ENCODE results near the gene RANBP17. TPM values are rescaled to one million over a fixed set of nuclear protein-coding genes. Genes with fewer than 3 reads are reported as not detected.

The RANBP17 gene
- total RNA-seq, 2 donors from 2014 or later = 5.4 to 19.8 TPM

DNA sequence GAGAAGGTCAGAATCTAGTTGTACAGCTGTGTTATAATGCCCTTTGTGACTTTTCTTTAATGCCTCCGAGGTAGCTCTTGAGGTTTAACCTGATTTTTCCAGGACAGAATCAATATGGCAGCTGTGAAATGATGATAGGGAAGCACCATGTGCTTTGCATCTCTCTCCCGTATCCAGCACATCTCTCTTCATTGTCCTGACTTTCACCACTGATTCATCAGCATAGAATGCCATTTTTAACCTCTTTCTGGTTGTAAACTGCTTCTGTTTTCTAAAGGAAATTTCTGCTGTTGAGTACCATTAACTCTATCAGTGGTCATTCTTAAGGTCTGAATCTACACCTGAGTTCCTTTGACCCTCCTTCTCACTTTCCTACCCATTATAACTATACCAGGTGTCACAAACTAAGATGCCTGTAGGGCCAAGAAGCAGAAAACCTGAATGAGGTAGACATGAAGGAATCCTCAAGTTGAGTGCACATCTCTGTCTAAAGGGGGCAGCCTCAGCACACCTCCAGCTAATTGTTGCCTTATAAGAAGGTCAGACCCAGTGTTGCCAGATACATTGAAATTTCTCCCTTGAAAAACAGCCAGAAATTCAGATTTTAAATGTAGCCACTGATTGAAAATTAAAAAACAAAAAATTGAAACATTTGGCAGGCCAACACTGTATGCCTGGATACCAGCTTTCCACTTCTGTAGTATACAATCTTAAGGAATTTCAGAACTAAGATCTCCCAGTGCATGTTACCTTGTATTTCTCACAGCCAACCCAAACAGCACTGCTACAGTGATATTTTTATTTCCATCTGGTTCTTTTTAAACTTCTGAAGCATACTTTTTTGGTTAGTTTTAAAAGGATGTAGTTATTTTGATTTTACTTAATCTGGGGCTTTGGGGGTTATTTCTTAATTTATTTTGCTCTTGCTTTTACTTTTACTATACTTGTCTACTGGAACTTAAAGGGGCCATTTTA is 411.5 kb downstream of the RANBP17 start:
- intact Hi-C loops (cut with DNase I) = no loop called here
- Histone ChIP-seq H3K36me3 (no peaks in the 10 kb centered on the region), H3K9me3 (no peaks in the 10 kb centered on the region), H3K27ac (no peak overlapping the region), H3K4me1 (replicated peaks) (no peaks in the 10 kb centered on the region), H3K4me3 (no peak overlapping the region), H3K27me3 (replicated peaks; ENCODE audit: insufficient read depth) (no peaks in the 10 kb centered on the region)
- 74% methylated on average over 2 of the region's 2 CpGs for WGBS
- DNase-seq (ENCODE audit: low spot score) = no peak
- TF ChIP-seq, protein P1, sequence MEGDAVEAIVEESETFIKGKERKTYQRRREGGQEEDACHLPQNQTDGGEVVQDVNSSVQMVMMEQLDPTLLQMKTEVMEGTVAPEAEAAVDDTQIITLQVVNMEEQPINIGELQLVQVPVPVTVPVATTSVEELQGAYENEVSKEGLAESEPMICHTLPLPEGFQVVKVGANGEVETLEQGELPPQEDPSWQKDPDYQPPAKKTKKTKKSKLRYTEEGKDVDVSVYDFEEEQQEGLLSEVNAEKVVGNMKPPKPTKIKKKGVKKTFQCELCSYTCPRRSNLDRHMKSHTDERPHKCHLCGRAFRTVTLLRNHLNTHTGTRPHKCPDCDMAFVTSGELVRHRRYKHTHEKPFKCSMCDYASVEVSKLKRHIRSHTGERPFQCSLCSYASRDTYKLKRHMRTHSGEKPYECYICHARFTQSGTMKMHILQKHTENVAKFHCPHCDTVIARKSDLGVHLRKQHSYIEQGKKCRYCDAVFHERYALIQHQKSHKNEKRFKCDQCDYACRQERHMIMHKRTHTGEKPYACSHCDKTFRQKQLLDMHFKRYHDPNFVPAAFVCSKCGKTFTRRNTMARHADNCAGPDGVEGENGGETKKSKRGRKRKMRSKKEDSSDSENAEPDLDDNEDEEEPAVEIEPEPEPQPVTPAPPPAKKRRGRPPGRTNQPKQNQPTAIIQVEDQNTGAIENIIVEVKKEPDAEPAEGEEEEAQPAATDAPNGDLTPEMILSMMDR (IDR thresholded peaks at IDR 0.05) = no peak
- no peak for TF ChIP-seq POLR2AphosphoS5 (IDR thresholded peaks at IDR 0.05)
- no peak for TF ChIP-seq POLR2A (IDR thresholded peaks at IDR 0.05)

DNA sequence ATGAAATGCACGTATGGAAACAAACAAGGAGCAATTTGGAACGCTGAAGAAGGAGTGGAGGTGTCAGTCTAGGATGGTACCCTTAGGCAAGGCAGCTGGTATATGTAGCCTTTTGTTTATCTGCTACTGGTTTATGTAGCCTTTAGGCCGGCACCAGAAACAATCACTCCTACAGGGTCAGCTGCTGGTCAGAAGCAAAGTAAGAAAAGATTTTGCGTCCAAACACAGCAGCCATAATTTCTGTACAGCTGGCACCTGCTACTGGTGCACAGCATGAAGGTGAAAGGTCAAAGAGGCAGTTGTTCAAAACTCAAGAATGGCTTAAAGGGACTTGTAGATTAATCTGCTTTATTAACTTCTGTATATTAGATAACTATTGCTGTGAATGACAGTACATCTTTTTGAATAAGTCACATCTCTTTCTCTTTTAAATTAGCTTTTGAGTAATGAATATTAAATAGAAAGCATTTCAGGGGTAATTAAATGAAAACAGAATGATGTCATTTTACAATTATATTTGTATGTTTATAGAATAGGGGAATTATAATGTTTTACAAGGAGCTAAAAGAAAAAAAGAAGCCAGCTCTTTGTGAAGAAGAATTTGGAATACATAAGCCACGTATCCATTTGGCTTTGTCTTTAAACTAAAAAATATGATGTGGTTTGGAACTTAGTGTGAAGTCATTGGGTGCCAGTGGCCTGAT is 414.2 kb downstream of the RANBP17 start:
- WGBS = 66% methylated on average over 5 of the region's 5 CpGs
- Histone ChIP-seq H3K36me3 (no peaks in the 10 kb centered on the region), H3K27ac (no peak overlapping the region), H3K9me3 (no peaks in the 10 kb centered on the region), H3K4me3 (no peak overlapping the region), H3K4me1 (replicated peaks) (no peaks in the 10 kb centered on the region), H3K27me3 (replicated peaks; ENCODE audit: insufficient read depth) (no peaks in the 10 kb centered on the region)
- TF ChIP-seq POLR2AphosphoS5 (IDR thresholded peaks at IDR 0.05) (no peak), POLR2A (IDR thresholded peaks at IDR 0.05) (no peak)
- TF ChIP-seq, protein P1 (IDR thresholded peaks at IDR 0.05) = no peak
- intact Hi-C loops (cut with DNase I) = no loop called here
- DNase-seq (ENCODE audit: low spot score) = no peak

DNA sequence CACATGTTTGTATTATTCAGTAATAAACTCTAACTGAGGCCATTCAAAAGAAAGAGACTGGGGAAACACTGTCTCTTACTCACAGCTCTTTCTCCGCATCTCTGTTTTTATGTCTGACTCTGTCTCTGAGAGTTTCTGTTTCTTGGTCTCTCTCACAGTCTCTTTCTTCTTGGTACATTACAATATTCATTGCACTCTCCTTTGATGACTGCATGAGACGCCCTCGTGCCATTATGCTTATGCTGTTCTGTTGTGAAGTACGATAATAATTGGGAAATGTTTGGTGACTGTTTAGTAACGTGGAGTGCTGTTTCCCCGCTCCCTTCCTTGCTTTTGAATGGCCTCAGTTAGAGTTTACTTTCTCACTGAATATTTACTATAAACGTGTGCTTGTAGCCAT is 421.9 kb downstream of the RANBP17 start:
- no peak overlapping the region for H3K27ac ChIP-seq
- 84% methylated on average over 7 of the region's 7 CpGs for WGBS
- DNase-seq (ENCODE audit: low spot score) = no peak
- no peaks in the 10 kb centered on the region for H3K27me3 ChIP-seq (replicated peaks; ENCODE audit: insufficient read depth)
- TF ChIP-seq POLR2A (IDR thresholded peaks at IDR 0.05) = no peak
- TF ChIP-seq POLR2AphosphoS5 (IDR thresholded peaks at IDR 0.05) = no peak
- TF ChIP-seq, protein P1 (IDR thresholded peaks at IDR 0.05) = no peak
- no peaks in the 10 kb centered on the region for H3K9me3 ChIP-seq
- no peaks in the 10 kb centered on the region for H3K36me3 ChIP-seq
- intact Hi-C loops (cut with DNase I) = no loop called here
- H3K4me1 ChIP-seq (replicated peaks) = no peaks in the 10 kb centered on the region
- no peak overlapping the region for H3K4me3 ChIP-seq

DNA sequence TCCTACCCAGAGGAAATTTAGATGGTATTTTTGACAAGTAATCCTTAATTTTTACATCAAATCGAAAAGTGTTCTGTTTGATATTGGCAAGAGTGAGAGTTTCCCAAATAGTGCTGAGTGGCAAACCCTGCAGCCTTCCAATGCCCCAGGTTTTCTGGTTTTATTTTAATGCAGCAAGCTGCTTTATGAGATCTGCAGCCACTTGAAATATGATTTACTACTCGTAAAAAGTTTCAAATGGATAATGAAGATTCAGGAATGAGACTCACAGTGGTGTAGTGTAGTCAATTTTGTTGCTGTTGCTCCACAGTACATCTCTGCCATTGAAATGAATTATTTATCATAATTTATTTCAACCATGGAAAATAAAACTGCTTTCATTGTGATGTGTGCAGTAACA is 423.6 kb downstream of the RANBP17 start:
- DNase-seq (ENCODE audit: low spot score) = no peak
- Histone ChIP-seq H3K9me3 (no peaks in the 10 kb centered on the region), H3K27me3 (replicated peaks; ENCODE audit: insufficient read depth) (no peaks in the 10 kb centered on the region), H3K36me3 (no peaks in the 10 kb centered on the region), H3K4me1 (replicated peaks) (no peaks in the 10 kb centered on the region), H3K27ac (no peak overlapping the region), H3K4me3 (no peak overlapping the region)
- intact Hi-C loops (cut with DNase I) = no loop called here
- WGBS = 80% methylated on average over 2 of the region's 2 CpGs
- TF ChIP-seq POLR2A (IDR thresholded peaks at IDR 0.05) (no peak), POLR2AphosphoS5 (IDR thresholded peaks at IDR 0.05) (no peak)
- TF ChIP-seq, protein P1 (IDR thresholded peaks at IDR 0.05) = no peak
